Measurements from ENCODE around the gene SDHA.

Gene SDHA

DNA sequence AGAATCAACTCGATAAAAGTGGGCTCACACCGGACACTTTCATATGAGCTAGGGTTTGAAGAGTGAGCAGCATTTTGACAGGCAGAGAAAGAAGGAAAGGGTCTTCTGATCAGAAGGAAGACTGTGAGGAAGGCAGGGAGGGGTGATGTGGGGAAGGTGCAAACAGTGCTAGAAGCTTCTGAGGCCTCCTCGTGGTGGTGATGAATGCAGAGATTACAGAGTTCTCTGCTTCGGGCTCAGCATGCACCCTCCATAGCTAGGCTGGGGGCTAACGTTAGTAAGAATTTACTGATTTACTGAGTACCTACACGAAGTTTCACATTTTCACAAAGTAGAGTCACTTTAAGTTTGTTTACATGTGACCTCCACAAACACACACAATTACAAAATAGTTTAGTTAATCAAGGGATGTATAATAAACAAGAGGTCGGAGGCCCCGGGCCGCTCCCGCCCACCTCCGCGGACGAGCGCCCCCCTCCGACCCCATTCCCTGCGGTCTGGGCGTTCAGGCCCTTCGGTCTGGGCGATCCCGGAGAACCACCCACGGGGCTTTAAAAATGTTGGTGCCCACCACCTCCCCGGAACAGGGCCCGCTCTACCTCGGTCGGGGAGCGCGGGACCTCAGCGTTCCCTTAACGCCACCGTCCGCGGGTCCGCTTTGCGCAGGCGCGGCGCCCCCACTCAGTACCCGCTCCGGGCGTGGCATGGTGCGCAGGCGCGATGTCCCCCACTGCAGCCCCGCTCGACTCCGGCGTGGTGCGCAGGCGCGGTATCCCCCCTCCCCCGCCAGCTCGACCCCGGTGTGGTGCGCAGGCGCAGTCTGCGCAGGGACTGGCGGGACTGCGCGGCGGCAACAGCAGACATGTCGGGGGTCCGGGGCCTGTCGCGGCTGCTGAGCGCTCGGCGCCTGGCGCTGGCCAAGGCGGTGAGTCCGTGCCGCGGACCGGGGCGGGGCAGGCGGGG is at the start of gene SDHA, which contains the start of gene CCDC127:
Gene SDHA, plus strand, starts transcription at position 827 of the 963 bp plus-strand sequence. Its CDS starts 36 bp downstream, at position 863.
Gene CCDC127, minus strand, starts transcription at position 660 of the 963 bp plus-strand sequence. CDS start 1,304 bp downstream, outside the sequence.
- peak; percentile 79 for DNase-seq (ENCODE audit: low read depth)

DNA sequence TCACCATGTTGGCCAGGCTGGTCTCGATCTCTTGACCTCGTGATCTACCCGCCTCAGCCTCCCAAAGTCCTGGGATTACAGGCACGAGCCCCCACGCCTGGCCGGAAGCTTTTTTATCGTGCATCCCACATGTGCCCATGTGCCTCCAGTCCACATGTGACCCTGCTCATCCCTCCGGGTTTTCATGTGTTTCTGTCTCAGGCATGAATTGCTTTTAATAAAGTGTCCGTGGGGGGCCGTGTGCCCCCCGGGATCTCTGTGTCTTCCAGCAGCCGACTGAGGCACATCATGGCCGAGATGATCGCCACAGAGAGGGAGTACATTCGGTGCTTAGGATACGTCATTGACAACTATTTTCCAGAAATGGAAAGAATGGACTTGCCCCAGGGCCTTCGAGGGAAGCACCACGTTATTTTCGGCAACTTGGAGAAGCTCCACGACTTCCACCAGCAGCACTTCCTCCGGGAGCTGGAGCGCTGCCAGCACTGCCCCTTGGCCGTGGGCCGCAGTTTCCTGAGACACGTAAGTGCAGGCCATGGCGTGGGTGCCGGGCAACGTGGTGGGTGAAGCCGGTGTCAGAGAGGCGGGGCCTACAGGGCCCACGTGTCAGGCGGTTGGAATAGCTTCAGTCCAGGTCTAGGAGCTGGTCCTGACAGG is 48.9 kb upstream of the SDHA start:
- DNase-seq (ENCODE audit: low read depth): no peak

DNA sequence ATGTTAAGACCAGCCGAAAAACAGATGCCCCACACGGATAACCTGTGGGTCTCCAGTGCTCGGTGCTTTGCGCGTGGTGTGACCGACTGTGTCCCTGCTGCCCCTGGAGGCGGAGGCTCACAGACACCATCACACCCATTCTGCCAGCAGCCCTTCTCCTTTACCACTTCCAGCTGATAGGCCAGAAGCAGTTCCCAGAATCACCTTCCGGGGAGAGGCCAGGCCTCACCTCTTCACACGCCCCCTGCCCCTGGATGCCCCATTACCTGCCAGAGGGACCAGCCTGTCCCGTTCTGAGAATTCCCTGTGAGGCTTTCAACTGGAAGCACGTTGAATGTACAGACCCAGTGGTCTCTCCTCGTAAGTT is 48.4 kb upstream of the SDHA start:
- DNase-seq (ENCODE audit: low read depth): no peak

DNA sequence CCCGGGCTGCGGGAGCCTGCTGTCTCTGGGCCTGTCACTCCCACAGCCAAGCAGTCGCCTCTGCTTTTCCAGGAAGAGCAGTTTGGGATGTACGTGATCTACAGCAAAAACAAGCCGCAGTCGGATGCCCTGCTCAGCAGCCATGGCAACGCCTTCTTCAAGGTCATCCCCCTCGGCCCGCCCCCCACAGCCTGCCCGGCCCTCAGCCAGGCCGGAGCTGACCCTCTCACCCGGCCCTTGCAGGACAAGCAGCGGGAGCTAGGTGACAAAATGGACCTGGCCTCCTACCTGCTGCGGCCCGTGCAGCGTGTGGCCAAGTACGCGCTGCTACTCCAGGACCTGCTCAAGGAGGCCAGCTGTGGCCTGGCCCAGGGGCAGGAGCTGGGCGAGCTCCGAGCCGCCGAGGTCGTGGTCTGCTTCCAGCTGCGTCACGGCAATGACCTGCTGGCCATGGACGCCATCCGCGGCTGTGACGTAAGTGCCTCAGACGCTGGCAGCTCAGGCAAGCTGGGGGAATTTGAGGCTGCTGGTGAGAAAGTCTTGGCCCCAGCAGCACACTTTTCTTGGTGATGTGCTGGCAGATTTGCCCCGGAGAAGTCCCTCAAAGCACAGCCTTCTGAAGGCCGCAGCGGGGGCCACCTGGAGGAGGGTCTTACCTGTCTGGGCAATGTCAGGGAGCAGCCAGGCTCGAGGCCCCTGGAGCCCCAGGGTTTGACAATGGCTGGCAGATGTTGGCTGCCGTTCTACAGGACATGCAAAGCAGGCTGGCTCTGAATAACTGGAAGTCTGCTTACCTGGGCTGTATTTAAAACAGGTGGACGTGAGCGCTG is 46.9 kb upstream of the SDHA start:
- DNase-seq (ENCODE audit: low read depth): no peak

DNA sequence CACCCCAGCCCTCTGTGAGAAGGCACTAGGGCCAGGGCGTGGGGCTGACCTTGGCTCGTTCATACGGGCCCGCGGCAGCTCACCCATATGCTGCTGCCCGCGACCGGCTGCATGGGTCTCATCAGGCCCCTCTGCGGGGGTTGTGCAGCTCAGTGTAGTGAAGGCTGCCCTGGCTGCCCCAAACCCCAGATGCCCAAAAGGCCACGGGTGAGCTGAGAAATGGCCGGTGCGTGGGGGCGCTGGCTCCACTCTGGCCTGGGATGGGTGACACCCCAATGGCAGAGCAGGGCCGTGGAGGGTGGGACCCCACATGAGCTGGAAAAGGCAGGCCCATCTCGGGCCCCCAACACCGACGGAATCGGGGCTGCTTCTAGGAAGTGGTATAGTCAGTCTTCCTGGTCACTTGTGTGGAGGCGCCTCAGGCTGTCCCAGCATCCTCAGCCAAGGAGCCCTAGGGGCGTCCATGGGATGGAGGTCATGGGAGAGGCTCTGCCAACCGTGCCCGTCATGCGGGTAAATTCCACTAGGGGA is 46.3 kb upstream of the SDHA start:
- no peak for DNase-seq (ENCODE audit: low read depth)

DNA sequence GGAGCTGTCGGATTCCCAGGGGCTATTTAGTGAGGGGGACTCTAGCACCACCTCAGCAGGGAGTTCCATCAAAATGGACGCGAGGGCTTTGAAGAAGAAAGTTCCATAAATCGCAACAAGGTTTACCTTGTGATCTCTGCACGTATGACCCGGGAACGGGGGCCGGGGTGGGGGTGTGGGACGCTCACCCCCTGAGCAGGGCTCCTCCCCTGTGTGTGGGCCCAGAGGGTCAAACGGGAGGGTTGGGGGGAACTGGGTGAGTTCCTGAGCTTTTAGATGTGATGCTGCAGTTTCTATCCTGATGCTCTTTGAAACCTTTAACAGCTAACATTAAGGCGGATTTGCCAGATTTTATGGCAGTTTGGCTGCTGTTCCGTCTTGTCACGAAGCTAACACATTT is 45.7 kb upstream of the SDHA start:
- no peak for DNase-seq (ENCODE audit: low read depth)

DNA sequence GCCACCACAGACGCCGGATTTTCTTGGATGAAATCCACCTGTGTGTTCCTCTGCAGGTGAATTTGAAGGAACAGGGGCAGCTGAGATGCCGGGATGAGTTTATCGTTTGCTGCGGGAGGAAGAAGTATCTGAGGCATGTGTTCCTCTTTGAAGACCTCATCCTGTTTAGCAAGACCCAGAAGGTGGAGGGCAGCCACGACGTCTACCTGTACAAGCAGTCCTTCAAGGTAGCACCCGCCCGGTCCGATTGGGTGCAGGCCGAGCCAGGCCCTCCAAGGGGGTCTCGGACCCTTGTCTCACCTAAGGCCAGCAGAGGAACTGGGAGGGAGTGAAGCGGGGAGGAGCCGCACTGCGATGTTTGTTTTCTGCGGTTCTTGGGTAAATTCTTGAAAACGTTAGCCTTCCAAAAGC is 45.3 kb upstream of the SDHA start:
- no peak for DNase-seq (ENCODE audit: low read depth)

DNA sequence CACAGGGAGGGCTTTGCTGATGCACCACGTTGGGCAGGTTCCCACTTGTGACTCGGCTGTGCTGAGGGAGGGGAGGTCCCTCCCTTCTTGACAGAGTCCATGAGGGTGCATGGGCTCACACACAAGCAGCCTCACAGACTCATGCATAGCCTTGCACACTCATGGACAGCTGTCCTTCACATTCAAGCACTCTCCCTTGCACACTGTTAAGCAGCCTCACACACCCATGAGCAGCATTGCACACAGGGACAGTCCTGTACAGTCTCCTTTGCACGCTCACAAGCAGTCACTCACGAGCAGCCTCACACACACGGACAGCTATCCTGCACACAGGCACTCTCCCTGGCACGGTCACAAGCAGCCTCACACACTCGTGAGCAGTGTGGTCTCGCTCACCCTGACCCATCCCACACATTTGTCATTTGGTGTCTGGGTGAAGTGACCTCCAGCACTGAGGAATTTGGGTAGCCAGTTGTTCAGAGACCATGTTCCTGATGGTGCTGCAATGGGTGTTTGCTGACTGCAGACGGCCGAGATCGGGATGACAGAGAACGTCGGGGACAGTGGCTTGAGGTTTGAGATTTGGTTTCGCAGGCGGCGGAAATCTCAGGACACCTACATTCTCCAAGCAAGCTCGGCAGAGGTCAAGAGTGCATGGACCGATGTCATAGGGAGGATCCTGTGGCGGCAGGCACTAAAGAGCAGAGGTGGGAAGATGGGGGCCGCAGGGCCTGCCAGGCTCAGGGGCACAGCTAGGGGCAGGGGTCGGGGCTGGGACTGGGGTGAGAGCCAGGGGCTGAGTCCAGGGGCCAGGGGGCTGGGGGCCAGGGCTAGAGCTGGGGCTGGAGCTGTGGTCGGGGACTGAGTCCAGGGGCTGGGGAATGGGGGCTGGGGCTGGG is 44.5 kb upstream of the SDHA start:
- DNase-seq (ENCODE audit: low read depth): no peak

DNA sequence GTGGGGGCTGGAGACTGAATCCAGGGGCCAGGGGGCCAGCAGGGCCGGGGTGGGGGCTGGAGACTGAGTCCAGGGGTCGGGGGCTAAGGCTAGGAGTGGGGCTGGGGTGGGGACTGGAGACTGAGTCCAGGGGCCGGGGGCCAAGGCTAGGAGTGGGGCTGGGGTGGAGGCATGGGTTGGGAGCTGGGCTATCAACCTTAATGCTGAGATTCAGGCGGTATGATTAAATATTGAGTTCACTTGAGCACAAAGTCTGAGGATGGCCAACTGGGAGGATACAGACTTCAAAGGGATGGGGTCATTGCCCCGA is 43.9 kb upstream of the SDHA start:
- no peak for DNase-seq (ENCODE audit: low read depth)

DNA sequence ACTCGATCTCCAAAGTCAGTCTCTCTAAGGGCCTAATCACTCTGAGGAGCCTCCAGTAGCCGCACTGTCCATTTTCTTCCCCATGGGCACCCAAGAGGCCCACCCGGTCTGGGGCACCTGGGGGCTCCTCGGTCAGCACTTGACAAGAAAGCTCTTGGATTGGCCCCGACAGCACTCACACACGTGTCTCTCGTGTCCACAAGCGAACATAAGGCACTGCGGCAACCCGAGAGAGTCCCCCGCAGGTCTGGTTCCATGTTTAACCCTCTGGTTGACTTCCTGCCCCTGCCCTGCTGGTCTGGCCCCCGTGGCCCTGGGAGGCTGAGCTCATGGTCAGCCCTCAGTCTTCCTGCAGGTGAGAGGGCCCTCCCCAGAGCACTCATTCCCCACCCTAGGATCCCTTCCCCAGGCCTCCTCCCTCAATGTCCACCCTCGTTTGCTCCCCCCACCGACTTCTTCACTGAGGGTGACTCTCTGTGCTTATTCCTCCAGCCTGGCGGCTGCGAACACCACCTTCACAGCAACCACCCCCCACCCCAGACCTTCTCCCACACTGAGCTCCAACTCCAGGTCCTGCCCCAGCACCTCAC is 43.1 kb upstream of the SDHA start:
- no peak for DNase-seq (ENCODE audit: low read depth)

DNA sequence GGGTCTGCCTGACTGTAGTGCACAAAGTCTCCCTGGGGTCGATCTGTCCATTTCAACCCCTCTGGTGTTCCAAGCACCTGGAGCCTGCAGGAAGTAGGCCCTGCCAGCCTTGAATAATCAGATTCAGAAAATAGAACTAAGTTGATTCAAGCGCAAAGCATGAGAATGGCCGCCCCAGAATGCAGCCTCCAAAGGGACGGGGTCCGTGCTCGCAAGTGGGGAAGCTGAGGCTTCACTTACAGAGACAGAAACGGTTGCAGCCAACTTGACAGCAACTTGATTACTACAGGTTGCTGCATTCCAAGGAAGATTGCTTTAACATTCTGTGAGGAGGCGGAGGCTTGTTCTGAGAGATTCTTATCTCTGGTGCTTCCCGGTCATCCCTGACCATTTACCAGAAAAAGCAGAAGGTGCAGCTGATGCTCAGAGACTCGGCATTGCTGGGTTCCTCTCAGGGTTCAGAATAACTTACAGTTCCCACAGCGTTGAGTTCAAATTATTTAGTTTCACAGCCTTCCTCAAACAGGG is 41.8 kb upstream of the SDHA start:
- no peak for DNase-seq (ENCODE audit: low read depth)

DNA sequence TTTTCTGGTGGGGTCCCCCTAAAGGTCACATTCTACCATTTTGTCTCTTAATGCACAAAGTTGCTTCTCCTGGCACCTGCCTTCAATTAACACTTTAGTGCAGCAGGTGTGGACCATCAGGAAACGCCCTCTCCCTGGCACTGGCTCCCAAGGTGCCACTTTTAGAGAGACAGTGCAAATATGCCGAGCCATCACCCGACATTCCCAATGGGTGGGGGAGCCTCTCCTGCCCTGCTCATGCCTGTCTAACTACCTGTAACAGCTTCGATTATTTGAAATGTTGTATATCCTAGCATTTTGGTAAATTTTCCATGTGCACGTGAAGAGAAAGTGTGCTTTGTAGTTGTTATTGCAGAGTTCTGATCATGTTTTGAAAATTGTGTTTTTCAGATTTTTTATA is 40.0 kb upstream of the SDHA start:
- no peak for DNase-seq (ENCODE audit: low read depth)

DNA sequence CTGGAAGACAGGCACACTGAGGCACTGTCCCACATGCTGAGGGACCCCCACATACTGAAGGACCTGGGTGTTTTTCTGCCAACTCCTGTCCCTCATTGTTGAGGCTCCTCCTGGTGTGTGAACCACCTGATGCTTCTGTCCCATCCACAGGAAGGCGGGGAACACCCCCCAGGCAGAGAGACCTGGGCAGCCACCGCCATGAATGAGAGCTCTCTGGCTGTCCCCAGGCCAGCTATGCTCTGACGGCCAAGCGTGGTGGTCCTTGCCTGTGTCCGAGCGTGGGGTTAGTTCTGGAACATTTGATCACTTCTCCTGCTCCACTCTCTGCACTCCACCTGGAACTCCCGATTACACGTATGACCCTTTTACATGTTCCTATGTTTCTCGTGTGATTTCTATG is 38.7 kb upstream of the SDHA start:
- no peak for DNase-seq (ENCODE audit: low read depth)

DNA sequence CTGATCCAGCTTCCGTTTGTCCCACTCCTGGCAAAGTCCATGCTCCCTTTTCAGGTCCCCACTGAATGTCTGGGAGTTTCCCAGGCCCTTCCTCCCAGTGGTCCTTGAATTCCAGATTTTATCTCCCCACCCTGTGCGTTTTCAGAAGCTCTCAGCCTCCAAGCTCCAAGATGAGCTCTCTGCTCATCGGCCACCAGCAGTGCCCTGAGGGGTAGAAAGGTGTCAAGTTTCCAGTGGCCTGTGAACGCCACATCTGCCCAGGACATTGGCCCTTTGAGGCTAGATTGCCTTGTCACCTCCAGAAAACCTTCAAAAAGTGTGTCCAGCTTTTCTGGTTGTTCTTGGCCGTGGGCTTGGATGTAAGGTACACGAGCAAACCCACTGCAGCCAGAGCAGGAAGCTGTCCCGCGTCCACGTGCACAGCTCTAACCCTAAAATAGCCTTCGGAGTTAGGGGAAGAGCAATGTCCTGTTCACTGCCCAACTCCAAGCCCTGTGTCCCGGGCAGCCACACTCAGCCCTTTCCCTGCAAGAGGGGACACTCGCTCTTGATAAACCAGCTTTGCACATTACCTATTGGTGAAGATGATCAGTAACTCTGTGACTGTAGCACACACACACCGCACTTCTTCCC is 37.7 kb upstream of the SDHA start:
- no peak for DNase-seq (ENCODE audit: low read depth)

DNA sequence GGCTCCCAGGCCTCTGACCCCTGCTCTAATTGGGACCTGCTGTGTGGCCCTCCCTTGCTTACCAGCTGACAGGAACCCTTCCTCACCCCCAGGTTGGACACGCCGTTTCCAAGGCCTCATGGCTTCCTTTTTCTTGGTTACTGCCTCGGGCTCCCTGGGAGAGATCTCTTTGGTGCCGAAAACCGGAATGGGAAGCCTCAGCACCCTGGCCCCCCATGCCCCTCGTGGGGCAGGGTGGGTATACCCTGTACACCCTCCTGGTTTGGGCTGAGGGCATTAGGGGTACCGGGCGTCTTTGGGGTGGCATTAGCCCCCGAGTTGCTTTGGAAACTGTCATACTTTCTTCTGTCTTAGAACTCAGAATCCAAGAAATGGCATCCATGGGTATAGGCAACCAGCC is 37.0 kb upstream of the SDHA start:
- no peak for DNase-seq (ENCODE audit: low read depth)

DNA sequence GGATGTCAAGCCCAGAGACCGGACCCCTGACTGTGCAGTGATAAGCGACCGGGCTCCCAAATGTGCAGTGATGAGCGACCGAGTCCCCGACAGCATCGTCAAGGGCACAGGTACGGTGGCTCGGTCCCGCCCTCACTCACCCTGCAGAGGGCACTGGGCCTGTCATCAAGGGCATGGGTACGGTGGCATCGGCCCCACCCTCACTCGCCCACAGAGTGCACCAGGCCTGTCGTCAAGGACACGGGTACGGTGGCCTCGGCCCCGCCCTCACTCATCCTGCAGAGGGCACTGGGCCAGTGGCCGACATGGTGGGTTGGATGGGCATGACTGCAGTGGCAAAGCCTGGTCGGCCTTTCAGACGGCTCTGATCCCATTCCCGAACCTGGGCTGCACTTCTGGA is 36.6 kb upstream of the SDHA start:
- no peak for DNase-seq (ENCODE audit: low read depth)

DNA sequence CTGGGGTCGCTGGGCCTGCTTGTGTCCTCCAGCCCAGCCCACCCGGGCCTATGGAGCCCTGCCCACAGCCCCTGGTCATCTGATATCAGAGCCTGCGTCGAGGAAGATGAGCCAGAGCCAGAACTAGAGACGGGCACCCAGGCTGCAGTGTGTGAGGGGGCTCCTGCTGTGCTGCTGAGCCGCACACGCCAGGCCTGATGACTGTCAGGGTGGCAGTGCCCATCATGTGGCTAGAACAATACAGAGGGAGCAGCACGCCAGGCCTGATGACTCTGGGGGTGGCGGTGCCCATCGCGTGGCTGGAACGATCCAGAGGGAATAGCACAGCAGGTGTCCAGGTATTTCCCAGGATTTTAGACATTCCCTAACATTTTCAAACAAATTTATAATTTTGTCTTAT is 36.0 kb upstream of the SDHA start:
- DNase-seq (ENCODE audit: low read depth): no peak

DNA sequence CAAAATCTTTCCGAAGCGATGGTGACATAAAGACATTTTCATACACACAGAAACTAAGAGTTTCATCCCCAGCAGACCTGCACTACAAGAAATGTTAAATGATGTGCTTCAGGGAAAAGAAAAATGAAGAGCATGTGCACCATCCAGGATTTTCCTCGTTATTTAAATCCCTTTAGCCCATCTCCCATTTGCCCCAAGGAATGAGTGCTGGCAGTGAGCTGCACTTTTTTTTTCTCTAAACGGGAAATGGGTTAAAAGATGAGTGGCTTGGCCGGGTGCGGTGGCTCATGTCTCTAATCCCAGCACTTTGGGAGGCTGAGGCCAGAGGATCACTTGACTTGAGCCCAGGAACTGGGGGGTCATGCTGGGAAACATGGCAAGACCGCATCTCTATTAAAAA is 33.6 kb upstream of the SDHA start:
- no peak for DNase-seq (ENCODE audit: low read depth)

DNA sequence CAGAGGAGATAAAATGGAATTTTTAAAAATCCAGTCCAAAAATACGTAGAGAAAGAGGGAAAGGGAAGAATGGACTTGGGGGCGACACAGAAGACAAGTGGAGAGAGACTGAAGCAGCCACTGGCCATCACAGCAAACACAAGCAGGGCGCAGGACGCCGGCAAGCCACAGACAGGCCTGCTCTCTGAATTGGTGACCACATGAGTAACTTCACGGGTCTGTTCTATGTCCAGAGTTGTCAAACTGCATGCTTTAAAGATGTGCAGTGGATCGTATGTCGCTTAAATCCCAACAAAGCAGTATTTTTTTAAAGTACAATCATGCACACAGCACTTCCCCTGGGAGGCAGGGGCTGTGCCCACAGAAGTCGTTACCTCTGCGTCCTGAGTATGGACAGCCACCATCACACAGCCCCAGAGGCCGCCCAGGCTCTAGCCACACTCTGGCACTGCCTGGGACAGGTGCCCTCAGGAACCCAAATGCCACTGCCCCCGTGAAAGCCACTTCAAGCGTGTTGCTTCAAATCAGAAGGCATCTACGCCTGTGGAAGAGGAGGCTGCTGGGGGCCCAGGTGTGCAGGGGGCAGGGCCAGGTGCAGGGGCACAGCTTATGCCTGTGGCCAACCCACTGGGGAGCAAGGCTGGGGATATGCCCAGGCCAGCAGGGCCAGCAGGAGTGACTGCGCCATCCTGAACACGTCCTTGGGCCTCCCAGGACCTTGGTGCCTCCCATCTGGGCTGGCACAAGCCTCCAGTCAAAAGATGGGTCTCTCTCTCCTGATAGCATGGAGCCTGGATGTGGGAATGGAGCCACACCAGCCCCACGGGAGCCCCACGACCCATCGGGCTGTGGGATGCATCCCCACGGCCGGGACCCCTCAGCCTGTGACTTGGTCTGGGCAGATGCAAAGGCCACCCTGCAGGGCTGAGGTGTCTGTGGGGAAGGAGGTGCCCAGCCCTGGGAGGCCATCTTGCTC is 32.7 kb upstream of the SDHA start:
- no peak for DNase-seq (ENCODE audit: low read depth)
